ENCODE results near the gene GPR152.
A peak's percentile ranks its signal among the peaks of the same experiment; 100 is the strongest.

The GPR152 gene, protein sequence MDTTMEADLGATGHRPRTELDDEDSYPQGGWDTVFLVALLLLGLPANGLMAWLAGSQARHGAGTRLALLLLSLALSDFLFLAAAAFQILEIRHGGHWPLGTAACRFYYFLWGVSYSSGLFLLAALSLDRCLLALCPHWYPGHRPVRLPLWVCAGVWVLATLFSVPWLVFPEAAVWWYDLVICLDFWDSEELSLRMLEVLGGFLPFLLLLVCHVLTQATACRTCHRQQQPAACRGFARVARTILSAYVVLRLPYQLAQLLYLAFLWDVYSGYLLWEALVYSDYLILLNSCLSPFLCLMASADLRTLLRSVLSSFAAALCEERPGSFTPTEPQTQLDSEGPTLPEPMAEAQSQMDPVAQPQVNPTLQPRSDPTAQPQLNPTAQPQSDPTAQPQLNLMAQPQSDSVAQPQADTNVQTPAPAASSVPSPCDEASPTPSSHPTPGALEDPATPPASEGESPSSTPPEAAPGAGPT

DNA sequence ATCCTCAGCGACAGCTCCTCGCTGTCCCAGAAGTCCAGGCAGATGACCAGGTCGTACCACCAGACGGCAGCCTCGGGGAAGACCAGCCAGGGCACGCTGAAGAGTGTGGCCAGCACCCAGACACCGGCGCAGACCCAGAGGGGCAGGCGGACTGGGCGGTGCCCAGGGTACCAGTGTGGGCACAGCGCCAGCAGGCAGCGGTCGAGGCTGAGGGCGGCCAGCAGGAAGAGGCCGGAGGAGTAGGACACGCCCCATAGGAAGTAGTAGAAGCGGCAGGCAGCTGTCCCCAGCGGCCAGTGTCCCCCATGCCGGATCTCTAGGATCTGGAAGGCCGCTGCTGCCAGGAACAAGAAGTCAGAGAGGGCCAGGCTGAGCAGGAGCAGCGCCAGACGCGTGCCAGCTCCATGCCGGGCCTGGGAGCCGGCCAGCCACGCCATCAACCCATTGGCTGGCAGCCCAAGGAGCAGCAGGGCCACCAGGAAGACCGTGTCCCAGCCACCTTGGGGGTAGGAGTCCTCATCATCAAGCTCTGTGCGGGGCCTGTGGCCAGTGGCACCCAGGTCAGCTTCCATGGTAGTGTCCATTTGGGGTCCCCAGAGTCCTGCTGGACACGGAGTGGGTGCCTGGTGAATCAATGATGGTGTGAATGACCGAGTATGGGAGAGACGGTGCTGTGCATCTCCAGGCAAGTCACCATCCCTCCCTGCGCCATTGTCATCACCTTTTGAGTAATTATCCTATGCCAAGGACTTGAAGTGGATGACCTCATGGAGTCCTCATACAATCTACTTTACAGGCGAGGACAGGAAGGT lies at the start of gene GPR152:
GPR152 (minus strand) TSS at position 589 of the 812 bp plus-strand sequence; CDS start at position 584, 5 bp downstream.
- DNase-seq, result no peak

GRCh38 chr11:67501854-67502253 lies 49.3 kb upstream of the GPR152 start:
- no peak for DNase-seq

GRCh38 chr11:67500831-67501715 lies 48.5 kb upstream of the GPR152 start:
- DNase-seq, result peak; percentile 75

DNA sequence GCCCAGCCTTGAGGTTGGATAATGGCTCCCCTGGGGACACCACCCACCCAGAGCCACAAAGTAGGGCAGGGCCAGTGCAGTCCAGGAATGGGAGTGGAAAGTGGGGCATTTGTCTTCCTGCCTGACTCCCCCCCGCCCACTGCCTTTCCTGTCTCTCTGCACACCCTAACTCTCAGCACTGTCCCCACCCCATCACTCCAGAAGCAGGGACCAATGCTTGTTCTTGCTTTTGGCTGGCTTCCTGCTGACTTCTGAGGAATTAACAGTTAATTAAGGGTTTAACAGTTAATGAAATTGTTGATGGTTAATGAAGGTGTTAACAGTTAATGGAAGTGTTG lies 47.9 kb upstream of the GPR152 start:
- no peak for DNase-seq

DNA sequence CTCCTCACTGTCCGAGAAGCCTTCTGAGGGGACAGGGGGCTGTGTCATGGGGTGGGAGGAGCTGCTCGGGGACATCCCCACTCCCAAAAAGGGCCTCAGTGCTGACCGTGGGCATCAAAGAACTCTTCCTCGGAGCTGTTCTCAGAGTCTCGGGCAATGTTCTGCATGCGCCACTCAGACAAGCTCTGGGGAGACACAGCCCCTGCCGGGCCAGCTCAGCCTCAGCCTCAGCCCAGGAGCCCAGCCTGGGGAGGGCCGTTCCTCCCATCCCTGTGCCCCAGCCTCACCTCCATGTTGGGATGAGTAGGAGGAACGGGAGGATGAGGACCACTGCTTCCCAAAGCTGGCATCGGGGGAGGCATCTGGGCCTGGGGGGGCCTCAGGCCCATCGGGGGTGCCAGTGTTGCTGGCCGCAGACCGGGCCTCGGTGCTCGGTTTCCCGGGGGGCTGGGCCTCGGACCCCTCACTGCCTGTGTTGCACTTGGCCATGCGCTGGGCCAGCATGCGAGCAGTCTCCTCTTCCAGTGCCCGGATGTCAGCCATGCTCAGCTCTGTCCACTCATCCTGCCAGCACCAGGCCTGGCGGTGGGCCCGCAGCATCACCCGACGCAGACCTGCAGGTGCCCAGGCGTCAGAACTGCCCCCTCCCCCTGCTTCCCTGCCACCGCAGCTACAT lies 47.4 kb upstream of the GPR152 start:
- no peak for DNase-seq

DNA sequence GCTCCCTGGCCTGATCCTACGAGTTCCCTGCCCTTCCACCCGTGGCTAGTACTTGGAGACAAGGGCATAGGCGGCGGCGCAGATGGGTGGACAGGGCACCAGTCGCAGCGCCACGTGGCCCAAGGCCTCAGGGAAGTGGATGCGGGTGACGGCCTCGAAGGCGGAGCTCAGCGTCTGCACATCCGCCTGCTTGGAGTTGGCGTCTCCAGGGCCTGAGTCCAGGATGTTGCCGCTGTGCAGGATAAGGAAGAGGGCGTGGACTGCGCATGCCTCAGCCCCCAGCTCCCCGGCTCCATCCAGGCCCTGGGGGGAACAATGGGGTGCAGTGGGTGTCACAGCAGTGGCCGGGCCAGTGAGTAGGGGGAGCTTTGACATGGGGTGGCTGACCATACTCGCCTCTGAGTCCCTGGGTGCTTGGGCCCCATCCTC lies 46.0 kb upstream of the GPR152 start:
- DNase-seq, result no peak

DNA sequence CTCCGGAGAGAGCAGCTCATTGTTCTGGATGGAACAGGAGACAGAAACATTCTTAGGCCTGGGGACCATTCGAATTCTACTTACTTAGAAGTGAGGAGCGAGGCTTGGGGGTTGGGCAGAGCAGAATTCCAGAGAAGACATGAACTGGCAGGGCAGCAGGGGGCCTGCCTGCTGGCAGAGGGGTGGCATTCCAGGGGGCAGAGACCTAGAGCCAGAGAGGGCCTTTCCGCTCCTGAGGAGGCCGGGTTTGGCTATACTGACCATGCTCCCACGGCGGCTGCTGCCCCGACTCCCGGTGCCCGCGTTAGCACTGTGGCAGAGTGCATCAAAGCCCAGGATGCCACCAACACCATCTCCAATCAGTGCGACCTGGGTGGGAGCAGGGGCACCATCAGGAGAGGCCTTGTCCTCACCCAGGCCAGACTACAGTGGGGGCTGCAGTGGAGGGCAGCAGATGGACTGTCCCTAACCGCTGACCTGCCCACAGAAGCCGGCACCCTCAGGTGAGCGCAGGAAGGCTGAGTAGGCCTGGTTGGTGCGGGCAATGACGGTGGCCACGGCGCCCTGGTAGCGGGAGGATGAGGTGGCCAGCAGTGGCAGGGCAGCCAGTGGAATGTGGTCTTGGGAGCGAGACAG lies 45.2 kb upstream of the GPR152 start:
- DNase-seq, result no peak

DNA sequence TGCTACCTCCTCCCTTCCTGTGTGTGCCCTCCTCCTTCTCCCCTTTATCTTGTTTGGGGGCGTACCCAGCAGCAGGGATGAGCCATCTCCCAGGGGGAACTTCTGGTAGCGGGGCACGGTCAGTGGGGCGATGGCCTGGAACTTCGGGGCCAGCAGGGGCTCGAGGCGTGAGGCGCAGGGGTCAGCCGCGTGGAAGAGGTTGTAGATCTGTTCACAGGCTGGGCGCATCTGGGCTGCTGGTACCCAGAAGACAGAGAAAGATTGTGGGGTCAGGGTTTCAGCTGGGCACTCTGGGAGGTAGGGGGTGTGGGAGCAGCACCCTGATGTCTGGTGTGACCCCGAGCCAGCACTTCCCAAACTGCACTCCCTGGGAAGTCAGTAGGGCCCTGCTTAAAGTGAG lies 43.6 kb upstream of the GPR152 start:
- DNase-seq, result no peak

DNA sequence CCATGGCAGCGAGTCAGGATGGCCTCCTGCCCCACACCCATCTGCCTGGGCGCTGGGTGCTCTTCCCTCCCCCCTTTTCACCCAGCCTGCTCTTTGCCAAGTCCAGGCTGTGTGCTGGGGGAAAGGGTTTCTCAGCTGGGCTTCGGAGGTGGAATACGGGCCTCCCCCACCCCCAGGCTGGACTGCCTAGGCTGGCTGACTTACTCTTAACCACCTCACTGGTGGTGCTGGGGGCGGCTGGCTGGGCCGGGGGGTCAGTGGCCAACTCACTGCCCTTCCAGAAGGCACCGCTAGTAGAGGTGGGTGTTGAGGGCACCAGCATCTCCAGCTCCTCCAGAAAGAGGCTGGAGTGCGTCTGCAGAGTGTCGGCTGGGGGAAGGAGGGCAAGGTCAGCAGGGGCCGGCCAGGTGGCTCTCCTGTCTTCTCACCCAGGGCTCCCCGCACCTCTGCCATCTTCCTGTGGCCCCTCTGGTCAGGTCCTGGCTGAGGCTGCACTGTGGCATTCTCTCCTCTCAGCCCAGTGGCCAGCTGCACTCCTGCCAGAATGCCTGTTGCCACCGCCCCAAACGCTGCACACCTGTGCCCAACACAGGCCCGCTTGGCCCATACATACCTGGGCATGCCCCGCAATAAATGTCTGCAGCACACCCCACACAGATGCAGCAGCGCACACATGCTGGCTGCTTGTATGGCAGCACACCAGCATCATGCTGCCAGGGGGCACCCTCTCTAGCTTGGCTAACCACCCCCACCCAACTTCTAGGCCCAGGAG lies 42.9 kb upstream of the GPR152 start:
- DNase-seq, result no peak

GRCh38 chr11:67494371-67495233 lies 42.1 kb upstream of the GPR152 start:
- DNase-seq, result no peak

- DNase-seq, result no peak
Measured at GRCh38 chr11:67493548-67494370, 41.2 kb upstream of the GPR152 start.

- DNase-seq, result no peak
Measured at GRCh38 chr11:67492801-67493547, 40.4 kb upstream of the GPR152 start.

DNA sequence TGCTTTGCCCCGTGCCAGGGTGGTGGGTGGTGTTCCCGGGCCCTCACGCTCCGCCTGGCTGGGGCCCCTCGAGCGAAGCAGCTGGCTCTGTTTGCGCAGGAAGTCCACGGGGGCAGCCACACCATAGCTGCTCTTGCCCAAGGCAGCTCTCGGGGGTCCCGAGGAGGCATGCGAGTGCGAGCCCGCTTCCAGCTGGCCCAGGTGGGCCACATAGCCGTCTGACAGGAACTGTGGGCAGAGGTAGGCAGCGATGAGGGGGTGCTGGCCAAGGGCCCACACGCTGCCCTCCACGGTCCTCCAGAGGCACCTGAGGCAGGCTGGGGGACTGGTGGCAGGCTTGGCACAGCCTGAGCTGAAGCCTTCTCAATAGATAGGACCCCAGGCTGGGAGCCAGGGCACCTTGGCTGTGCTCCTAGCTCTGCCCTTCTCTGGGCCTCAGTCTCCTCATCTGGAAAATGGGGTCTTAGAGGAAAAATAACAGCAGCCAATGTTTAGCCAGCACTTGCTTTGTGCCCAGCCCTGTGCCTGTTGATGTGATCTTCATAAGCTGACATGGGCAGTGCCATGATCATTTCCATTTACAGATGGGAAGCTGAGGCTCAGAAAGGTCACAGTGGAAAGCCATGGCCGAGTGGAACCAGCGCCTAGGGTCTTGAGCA lies 39.7 kb upstream of the GPR152 start:
- DNase-seq, result no peak

DNA sequence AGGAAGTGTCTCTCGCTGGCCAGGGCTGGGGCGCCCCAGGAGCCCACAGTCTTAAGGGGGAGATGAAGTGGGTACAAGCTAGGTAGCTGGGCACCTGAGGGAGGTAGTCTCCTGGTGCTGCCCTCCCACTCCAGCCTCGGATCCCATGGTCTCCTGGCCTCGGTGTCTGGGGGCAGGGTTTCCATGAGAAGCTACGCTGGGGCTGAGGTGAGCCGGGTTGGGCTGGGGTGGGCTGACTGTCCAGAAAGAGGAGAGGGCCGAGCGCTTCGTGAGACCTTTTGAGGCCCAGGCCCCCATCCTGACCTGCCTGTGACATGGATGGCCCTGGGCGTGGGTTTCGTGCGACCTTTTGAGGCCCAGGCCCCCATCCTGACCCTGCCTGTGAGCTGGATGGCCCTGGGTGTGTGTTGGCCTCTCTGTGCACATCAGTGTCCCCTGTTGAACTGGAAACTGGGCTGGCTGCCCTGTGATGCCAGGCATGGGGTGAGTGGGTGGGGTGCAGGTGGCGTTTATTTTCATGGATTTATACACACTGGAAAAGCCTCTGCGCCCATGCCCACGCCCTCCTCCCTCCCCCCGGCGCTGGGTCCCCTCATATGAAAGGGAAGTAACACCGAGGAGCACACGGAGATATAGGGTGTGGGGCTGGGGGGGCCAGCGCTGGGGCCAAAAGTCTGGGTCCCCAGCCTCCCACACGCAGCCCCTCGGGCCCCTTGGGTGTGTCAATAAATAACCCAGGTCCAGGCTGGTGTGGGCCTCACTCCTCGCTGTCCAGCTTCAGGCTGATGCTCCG lies 38.9 kb upstream of the GPR152 start:
- DNase-seq, result no peak

- no peak for DNase-seq
Measured at GRCh38 chr11:67490727-67491065, 38.2 kb upstream of the GPR152 start.

DNA sequence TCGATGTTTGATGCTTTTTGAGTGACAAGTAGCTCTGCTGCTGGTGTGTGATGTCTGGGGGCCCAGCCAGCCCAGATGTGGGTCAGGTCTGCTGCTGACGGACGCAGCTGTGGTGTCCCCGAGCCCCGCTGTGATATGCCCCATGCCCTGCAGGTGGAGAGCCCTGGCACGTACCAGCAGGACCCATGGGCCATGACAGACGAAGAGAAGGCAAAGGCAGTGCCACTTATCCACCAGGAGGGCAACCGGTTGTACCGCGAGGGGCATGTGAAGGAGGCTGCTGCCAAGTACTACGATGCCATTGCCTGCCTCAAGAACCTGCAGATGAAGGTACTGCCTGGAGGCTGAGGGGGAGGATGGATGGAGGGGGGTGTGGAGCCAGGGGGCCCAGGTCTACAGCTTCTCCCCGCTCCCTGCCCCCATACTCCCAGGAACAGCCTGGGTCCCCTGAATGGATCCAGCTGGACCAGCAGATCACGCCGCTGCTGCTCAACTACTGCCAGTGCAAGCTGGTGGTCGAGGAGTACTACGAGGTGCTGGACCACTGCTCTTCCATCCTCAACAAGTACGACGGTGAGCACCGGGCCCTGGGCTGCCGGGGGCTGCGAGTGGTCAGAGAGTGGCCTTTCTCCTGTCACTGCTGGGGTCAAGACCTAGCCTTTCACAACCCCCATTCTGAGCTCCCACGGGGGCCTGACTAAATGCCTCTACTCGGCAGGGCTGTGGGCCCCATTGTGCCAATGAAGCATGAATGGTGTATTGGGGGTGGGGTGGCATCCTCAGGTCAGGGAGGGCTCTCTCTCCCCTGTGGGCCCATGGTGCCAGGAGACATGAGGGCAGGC lies 37.6 kb upstream of the GPR152 start:
- no peak for DNase-seq
